H1 (cell line): ENCODE measurements around the gene BCAP31. TPM values are rescaled to one million over a fixed set of nuclear protein-coding genes. Genes with fewer than 3 reads are reported as not detected.

Source experiments
- CTCF ChIA-PET: fragments of 300-600 bp; sonication (Branson Sonifier 250); formaldehyde crosslinking; loops from one replicate; lab custom pipeline; 2021; ENCODE audit not compliant: partially characterized antibody; lab: Charles Lee
- POLR2A ChIA-PET: fragments of 300-600 bp; sonication (Branson Sonifier 250); formaldehyde crosslinking; loops from one replicate; lab custom pipeline; 2021; ENCODE audit warnings: inconsistent platforms; ENCODE audit not compliant: partially characterized antibody; lab: Charles Lee
- DNase-seq, 2 experiments: peaks; one replicate each; pipeline versions ENCODE4 v3.0.0 to v3.0.0-alpha.2; 2010 to 2022; ENCODE audit warnings: low spot score in 2 of 2, low read depth in 1 of 2, mixed read lengths in 1 of 2
- FAIRE-seq: peaks from 2 replicates; lab custom pipeline; 2011; peaks lifted over from hg19 to GRCh38; lab: Jason Lieb, UNC
- H2AFZ ChIP-seq: 2 replicates; pipeline ENCODE4 v1.8.1; 2012; ENCODE audit warnings: low read length, inconsistent platforms
- H2AK5ac ChIP-seq: 2 replicates; pipeline ENCODE4 v1.6.1; 2013; ENCODE audit warnings: low read depth, low read length
- H2BK120ac ChIP-seq: replicated peaks from 2 replicates; pipeline ENCODE3; 2013; ENCODE audit warnings: low read depth, low read length, inconsistent platforms
- H2BK12ac ChIP-seq: 2 replicates; pipeline ENCODE4 v1.6.1; 2013; ENCODE audit warnings: low read depth, low read length
- H2BK15ac ChIP-seq: 2 replicates; pipeline ENCODE4 v1.6.1; 2013; ENCODE audit warnings: low read length
- H2BK20ac ChIP-seq: 2 replicates; pipeline ENCODE4 v1.6.1; 2013; ENCODE audit warnings: low read length
- H2BK5ac ChIP-seq: 2 replicates; pipeline ENCODE4 v1.6.1; 2013; ENCODE audit warnings: low read depth, low read length
- H3K14ac ChIP-seq: 2 replicates; pipeline ENCODE4 v1.6.1; 2013; ENCODE audit warnings: inconsistent platforms; ENCODE audit not compliant: insufficient read length
- H3K18ac ChIP-seq: 2 replicates; pipeline ENCODE4 v1.6.1; 2013; ENCODE audit warnings: low read length; ENCODE audit errors: extremely low read depth
- H3K23ac ChIP-seq: 2 replicates; pipeline ENCODE4 v1.6.1; 2013; ENCODE audit warnings: inconsistent platforms; ENCODE audit not compliant: insufficient read length
- H3K23me2 ChIP-seq: 2 replicates; pipeline ENCODE4 v1.6.1; 2013; ENCODE audit warnings: low read depth, low read length
- H3K27ac ChIP-seq: 2 replicates; pipeline ENCODE4 v1.6.1; 2011; ENCODE audit warnings: low read depth, low read length, inconsistent platforms
- H3K27me3 ChIP-seq, 4 experiments: replicated peaks in 1 of 4; 1 replicate in 1 of 4; 2 replicates in 3 of 4; pipeline versions ENCODE4 v1.6.1 to v1.8.1; 2011 to 2013; ENCODE audit warnings: low read length in 3 of 4, mild to moderate bottlenecking in 3 of 4, inconsistent platforms in 2 of 4, mixed read lengths in 2 of 4, moderate library complexity in 1 of 4; ENCODE audit not compliant: control insufficient read depth in 3 of 4, insufficient read depth in 3 of 4; ENCODE audit errors: extremely low read depth in 1 of 4
- H3K36me3 ChIP-seq, 4 experiments: 2 replicates each; pipeline versions ENCODE4 v1.6.1 to v1.8.1; 2011 to 2013; ENCODE audit warnings: mild to moderate bottlenecking in 4 of 4, low read length in 3 of 4, moderate library complexity in 2 of 4, control low read depth in 1 of 4, inconsistent platforms in 1 of 4; ENCODE audit not compliant: insufficient read depth in 4 of 4, control insufficient read depth in 2 of 4
- H3K4ac ChIP-seq: replicated peaks from 2 replicates; pipeline ENCODE3; 2013; ENCODE audit warnings: low read length, low read depth, mixed read lengths, inconsistent platforms; ENCODE audit not compliant: insufficient read length
- H3K4me1 ChIP-seq, 4 experiments: replicated peaks in 1 of 4; 1 replicate in 1 of 4; 2 replicates in 3 of 4; pipeline versions ENCODE4 v1.6.1 to v1.8.1; 2011 to 2013; ENCODE audit warnings: low read length in 3 of 4, inconsistent platforms in 2 of 4, mixed read lengths in 1 of 4; ENCODE audit not compliant: insufficient read depth in 4 of 4, control insufficient read depth in 3 of 4
- H3K4me2 ChIP-seq, 2 experiments: 2 replicates each; pipeline versions ENCODE4 v1.6.1 to v1.8.1; 2011 to 2013; ENCODE audit warnings: low read depth in 2 of 2, low read length in 2 of 2, control low read depth in 1 of 2, inconsistent platforms in 1 of 2, mild to moderate bottlenecking in 1 of 2; ENCODE audit not compliant: insufficient read depth in 1 of 2
- H3K4me3 ChIP-seq, 4 experiments: fragments of 200-600, 300-600 bp in 1 of 4; sonication (generic), shearing (Covaris generic), sonication (Bioruptor Twin) in 1 of 4; 2 replicates each; pipeline versions ENCODE4 v1.5.1 to v1.8.1; 2011 to 2016; ENCODE audit warnings: low read length in 4 of 4, low read depth in 3 of 4, control low read depth in 2 of 4, inconsistent platforms in 2 of 4, mild to moderate bottlenecking in 2 of 4, mixed read lengths in 1 of 4, moderate library complexity in 1 of 4; ENCODE audit not compliant: insufficient read depth in 2 of 4; ENCODE audit errors: extremely low read depth in 1 of 4
- H3K56ac ChIP-seq: replicated peaks from 2 replicates; pipeline ENCODE3; 2013; ENCODE audit warnings: low read depth, mild to moderate bottlenecking, mixed read lengths, low read length, inconsistent platforms; ENCODE audit not compliant: insufficient read length
- H3K79me1 ChIP-seq: 2 replicates; pipeline ENCODE4 v1.6.1; 2013; ENCODE audit warnings: low read depth, low read length, control low read depth
- H3K79me2 ChIP-seq, 2 experiments: 2 replicates each; pipeline versions ENCODE4 v1.6.1 to v1.8.1; 2012 to 2013; ENCODE audit warnings: low read length in 2 of 2, mild to moderate bottlenecking in 2 of 2, inconsistent platforms in 1 of 2; ENCODE audit not compliant: insufficient read depth in 2 of 2, control insufficient read depth in 1 of 2
- H3K9ac ChIP-seq, 4 experiments: replicated peaks in 1 of 4; 1 replicate in 1 of 4; 2 replicates in 3 of 4; pipeline versions ENCODE4 v1.6.1 to v1.8.1; 2011 to 2013; ENCODE audit warnings: low read depth in 3 of 4, low read length in 3 of 4, control low read depth in 2 of 4, mild to moderate bottlenecking in 2 of 4, moderate library complexity in 2 of 4, inconsistent platforms in 1 of 4; ENCODE audit errors: extremely low read depth in 1 of 4
- H3K9me3 ChIP-seq, 2 experiments: 2 replicates each; pipeline versions ENCODE4 v1.6.1 to v1.8.1; 2012 to 2013; ENCODE audit warnings: mild to moderate bottlenecking in 2 of 2, moderate library complexity in 2 of 2, control low read depth in 1 of 2, inconsistent platforms in 1 of 2, low read depth in 1 of 2, low read length in 1 of 2, mixed read lengths in 1 of 2; ENCODE audit not compliant: insufficient read depth in 2 of 2
- H4K20me1 ChIP-seq, 2 experiments: replicated peaks in 1 of 2; 2 replicates each; pipeline versions ENCODE3 to v1.8.1; 2011 to 2013; ENCODE audit warnings: inconsistent platforms in 2 of 2, low read length in 2 of 2, mild to moderate bottlenecking in 1 of 2; ENCODE audit not compliant: insufficient read depth in 2 of 2, control insufficient read depth in 1 of 2
- H4K5ac ChIP-seq: 2 replicates; pipeline ENCODE4 v1.6.1; 2013; ENCODE audit warnings: low read length, low read depth, mixed read lengths, inconsistent platforms; ENCODE audit not compliant: insufficient read length
- H4K8ac ChIP-seq: 2 replicates; pipeline ENCODE4 v1.8.0; 2013; ENCODE audit warnings: mild to moderate bottlenecking, moderate library complexity, low read length, inconsistent platforms; ENCODE audit not compliant: insufficient read depth; ENCODE audit errors: extremely low read depth
- H4K91ac ChIP-seq: replicated peaks from 2 replicates; pipeline ENCODE3; 2013; ENCODE audit warnings: low read length, mixed read lengths, inconsistent platforms; ENCODE audit not compliant: insufficient read length
- ATF2 ChIP-seq: IDR thresholded peaks from 2 replicates; pipeline ENCODE4 v1.6.1; 2012; ENCODE audit warnings: low read length, inconsistent platforms
- CBX8 ChIP-seq: fragments of 300-800, 300-1000 bp; sonication (generic); IDR thresholded peaks from 2 replicates; pipeline ENCODE4 v1.7.1; 2016; ENCODE audit warnings: low read depth, low read length, borderline replicate concordance
- E2F6 ChIP-seq: IDR thresholded peaks from 2 replicates; pipeline ENCODE4 v1.6.1; 2012; ENCODE audit warnings: inconsistent platforms
- FOSL1 ChIP-seq: IDR thresholded peaks from 2 replicates; pipeline ENCODE4 v1.6.1; 2011; ENCODE audit warnings: mild to moderate bottlenecking, low read depth, low read length, moderate library complexity; ENCODE audit not compliant: insufficient read depth
- RXRA ChIP-seq: IDR thresholded peaks from 2 replicates; pipeline ENCODE4 v1.6.1; 2011; ENCODE audit warnings: low read depth, mild to moderate bottlenecking, low read length, moderate library complexity; ENCODE audit not compliant: insufficient read depth
- SIRT6 ChIP-seq: IDR thresholded peaks from one replicate; pipeline ENCODE4 v1.7.1; 2012; ENCODE audit warnings: low read length, inconsistent platforms
- SIX5 ChIP-seq: IDR thresholded peaks from 2 replicates; pipeline ENCODE4 v1.6.1; 2011; ENCODE audit warnings: mild to moderate bottlenecking, low read depth, low read length
- SP2 ChIP-seq: IDR thresholded peaks from 2 replicates; pipeline ENCODE4 v1.6.1; 2012; ENCODE audit warnings: mild to moderate bottlenecking, low read length, inconsistent platforms
- SUZ12 ChIP-seq: fragments of 200-600 bp; sonication (generic); IDR thresholded peaks from 2 replicates; pipeline ENCODE4 v1.6.1; 2012; ENCODE audit warnings: mild to moderate bottlenecking, inconsistent platforms, low read length, moderate library complexity, mixed read lengths
- TCF12 ChIP-seq: IDR thresholded peaks from 2 replicates; pipeline ENCODE4 v1.6.1; 2011; ENCODE audit warnings: low read depth, mild to moderate bottlenecking, low read length
- WGBS, 2 experiments: shearing (Covaris generic) in 1 of 2; methylation state at CpG; one replicate each; pipeline versions ENCODE4 v1.1.6 to v1.1.7; 2013 to 2015; ENCODE audit warnings: low lambda C conversion rate in 2 of 2, mixed read lengths in 2 of 2, inconsistent platforms in 1 of 2, low coverage in 1 of 2, missing lambda C conversion rate in 1 of 2; ENCODE audit not compliant: insufficient replicate concordance in 2 of 2, insufficient coverage in 1 of 2, insufficient read length in 1 of 2; ENCODE audit errors: extremely low coverage in 1 of 2, missing lambda C conversion rate in 1 of 2; 5-methylcytosine and 5-hydroxymethylcytosine counted together
- polyA plus RNA-seq, 7 experiments: library from polyadenylated mRNA; depleted of rRNA in 3 of 7; stranded (reverse) in 5 of 7; unstranded in 2 of 7; fragments of >200 nt in 5 of 7; fragments of 200-250 nt in 2 of 7; gene quantifications; 1 replicate in 5 of 7; 2 replicates in 1 of 7; 4 replicates in 1 of 7; pipeline versions ENCODE4 v1.2.1 to v1.2.3, GENCODE V29; 2011 to 2013; ENCODE audit warnings: missing spikeins in 2 of 7, mixed read lengths in 2 of 7
- total RNA-seq: library from RNA; stranded (reverse); fragmentation: NEBNext Ultra II Directional; extraction: Animal tissue kit (Norgen Biotek cat#: 25700); gene quantifications from 2 replicates; pipeline ENCODE4 v1.2.1, GENCODE V29; 2021

Gene BCAP31
- total and polyA plus RNA-seq, 2 of the 8 experiments (the other 6 are each of a cell fraction or from before 2014, with no cell fraction given) = 136 to 159 TPM

GRCh38 chrX:153770601-153771414, 46.6 kb upstream of the BCAP31 start:
- Histone ChIP-seq H2BK20ac (no peak overlapping the region), H3K23ac (no peak overlapping the region), H2AFZ (no peak overlapping the region), H3K4me3 (no peak overlapping the region), H4K91ac (no peak overlapping the region), H4K8ac (no peak overlapping the region), H3K4me2 (no peak overlapping the region), H3K14ac (no peak overlapping the region), H2BK120ac (no peak overlapping the region), H3K79me1 (no peaks in the 10 kb centered on the region), H3K9ac (no peak overlapping the region), H3K79me2 (no peaks in the 10 kb centered on the region), H3K18ac (no peak overlapping the region), H2BK5ac (no peak overlapping the region), H3K36me3 (no peaks in the 10 kb centered on the region), H2AK5ac (no peak overlapping the region), H4K20me1 (no peaks in the 10 kb centered on the region), H2BK15ac (no peak overlapping the region), H3K4ac (no peak overlapping the region), H3K9me3 (no peaks in the 10 kb centered on the region), H3K27ac (no peak overlapping the region), H4K5ac (no peak overlapping the region), H3K56ac (no peak overlapping the region), H3K27me3 (no peaks in the 10 kb centered on the region), H2BK12ac (no peak overlapping the region), H3K23me2 (no peaks in the 10 kb centered on the region), H3K4me1 (peaks cover 0 to 4% (median 2%) of the 10 kb centered on the region in 4 experiments; a peak in 3 of 7 replicates)
- ChIA-PET CTCF (interaction anchor here (1.4 to 1.7 kb wide), 2 partner anchors 10 to 14 kb away, joined by 3 to 4 read pairs; partner anchors contain the start of gene SRPK3), POLR2A (interaction anchor here (1.0 to 1.1 kb wide), 2 partner anchors 22 to 164 kb away, joined by 3 read pairs; partner anchors contain the start of gene NAA10)
- DNase-seq (no peak), FAIRE-seq (no peak)
- WGBS, 2 experiments = 100% methylated on average over 4 of the region's 18 CpGs; no CpG with 5 or more reads in 1 of the 2 experiments
- TF ChIP-seq TCF12 (no peak), SIX5 (no peak), SUZ12 (no peak), RXRA (no peak), ATF2 (no peak), SIRT6 (no peak), CBX8 (no peak), FOSL1 (no peak), SP2 (no peak), E2F6 (no peak)
